Mesendoderm (in vitro differentiated cells): Measurements from ENCODE around the gene EPHA8. TPM values are rescaled to one million over a fixed set of nuclear protein-coding genes. Genes with fewer than 3 reads are reported as not detected.

Experiments
- DNase-seq: peaks from one replicate; pipeline ENCODE4 v3.0.0; 2013
- H2AK5ac ChIP-seq: 2 replicates; pipeline ENCODE4 v1.6.1; 2013; ENCODE audit warnings: low read length, inconsistent platforms
- H2BK120ac ChIP-seq: 2 replicates; pipeline ENCODE4 v1.6.1; 2013; ENCODE audit warnings: low read depth, mild to moderate bottlenecking, low read length, moderate library complexity, mixed read lengths
- H2BK15ac ChIP-seq: replicated peaks from 2 replicates; pipeline ENCODE4 v1.6.1; 2013; ENCODE audit warnings: low read depth, mild to moderate bottlenecking, moderate library complexity
- H2BK5ac ChIP-seq: 2 replicates; pipeline ENCODE4 v1.6.1; 2013; ENCODE audit warnings: low read length, inconsistent platforms
- H3K18ac ChIP-seq: 2 replicates; pipeline ENCODE4 v1.6.1; 2013; ENCODE audit warnings: mild to moderate bottlenecking, low read length, mixed read lengths
- H3K23ac ChIP-seq: one replicate; pipeline ENCODE4 v1.6.1; 2013; ENCODE audit warnings: low read length
- H3K27ac ChIP-seq: 2 replicates; pipeline ENCODE4 v1.5.1; 2013; ENCODE audit warnings: low read depth, mild to moderate bottlenecking, inconsistent platforms, low read length, moderate library complexity
- H3K27me3 ChIP-seq: 2 replicates; pipeline ENCODE4 v1.6.1; 2013; ENCODE audit warnings: low read length, control low read depth, mild to moderate bottlenecking, inconsistent platforms; ENCODE audit not compliant: insufficient read depth, poor library complexity
- H3K36me3 ChIP-seq: 2 replicates; pipeline ENCODE4 v1.6.1; 2013; ENCODE audit warnings: low read length, inconsistent platforms; ENCODE audit not compliant: control insufficient read depth, insufficient read depth
- H3K4ac ChIP-seq: one replicate; pipeline ENCODE4 v1.6.1; 2013; ENCODE audit warnings: low read depth, mild to moderate bottlenecking, low read length, moderate library complexity
- H3K4me1 ChIP-seq: 2 replicates; pipeline ENCODE4 v1.6.1; 2013; ENCODE audit warnings: low read depth, low read length, inconsistent platforms; ENCODE audit not compliant: control insufficient read depth
- H3K4me2 ChIP-seq: 2 replicates; pipeline ENCODE4 v1.6.1; 2013; ENCODE audit warnings: low read length
- H3K4me3 ChIP-seq: 2 replicates; pipeline ENCODE4 v1.5.1; 2013; ENCODE audit warnings: mild to moderate bottlenecking, low read length
- H3K56ac ChIP-seq: one replicate; pipeline ENCODE4 v1.6.1; 2013; ENCODE audit warnings: low read length
- H3K79me1 ChIP-seq: 2 replicates; pipeline ENCODE4 v1.6.1; 2013; ENCODE audit warnings: low read length, inconsistent platforms
- H3K79me2 ChIP-seq: 2 replicates; pipeline ENCODE4 v1.6.1; 2013; ENCODE audit warnings: mild to moderate bottlenecking, low read length; ENCODE audit not compliant: control insufficient read depth, insufficient read depth
- H3K9ac ChIP-seq: 2 replicates; pipeline ENCODE4 v1.6.1; 2013; ENCODE audit warnings: low read length, inconsistent platforms
- H4K5ac ChIP-seq: one replicate; pipeline ENCODE4 v1.6.1; 2013; ENCODE audit warnings: low read length
- H4K8ac ChIP-seq: one replicate; pipeline ENCODE4 v1.6.1; 2013; ENCODE audit warnings: low read depth, mild to moderate bottlenecking, control low read depth, low read length, moderate library complexity
- WGBS: extraction: QIAGEN DNeasy Blood & Tissue Kit; methylation state at CpG from one replicate; pipeline ENCODE4 v1.1.7; 2013; ENCODE audit warnings: low lambda C conversion rate, missing lambda C conversion rate; ENCODE audit not compliant: insufficient coverage; ENCODE audit errors: extremely low coverage; 5-methylcytosine and 5-hydroxymethylcytosine counted together
- small RNA-seq: library from polyadenylated mRNA; stranded (forward); fragments of <200 nt; extraction: miRNeasy Mini kit (QIAGEN cat#:217004); gene quantifications from one replicate; pipeline ENCODE3, GENCODE V24; 2013; ENCODE audit not compliant: insufficient read depth

EPHA8 gene

GRCh38 chr1:22650089-22650693 lies 86.9 kb downstream of the EPHA8 start:
- WGBS: no CpG with 5 or more reads among the region's 13 CpGs
- H3K27ac ChIP-seq: no peak overlapping the region
- H4K8ac ChIP-seq: no peak overlapping the region
- no peak overlapping the region for H3K9ac ChIP-seq
- no peak overlapping the region for H2BK5ac ChIP-seq
- no peak overlapping the region for H4K5ac ChIP-seq
- no peak overlapping the region for H2BK120ac ChIP-seq
- H3K56ac ChIP-seq: no peak overlapping the region
- H3K79me2 ChIP-seq: no peaks in the 10 kb centered on the region
- DNase-seq: no peak
- no peak overlapping the region for H2AK5ac ChIP-seq
- H3K4ac ChIP-seq: no peak overlapping the region
- H3K4me3 ChIP-seq: no peak overlapping the region
- H3K79me1 ChIP-seq: no peaks in the 10 kb centered on the region
- no peak overlapping the region for H3K4me2 ChIP-seq
- no peak overlapping the region for H2BK15ac ChIP-seq
- no peak overlapping the region for H3K18ac ChIP-seq
- no peaks in the 10 kb centered on the region for H3K27me3 ChIP-seq
- H3K4me1 ChIP-seq: no peaks in the 10 kb centered on the region
- no peak overlapping the region for H3K23ac ChIP-seq
- H3K36me3 ChIP-seq: no peaks in the 10 kb centered on the region

DNA sequence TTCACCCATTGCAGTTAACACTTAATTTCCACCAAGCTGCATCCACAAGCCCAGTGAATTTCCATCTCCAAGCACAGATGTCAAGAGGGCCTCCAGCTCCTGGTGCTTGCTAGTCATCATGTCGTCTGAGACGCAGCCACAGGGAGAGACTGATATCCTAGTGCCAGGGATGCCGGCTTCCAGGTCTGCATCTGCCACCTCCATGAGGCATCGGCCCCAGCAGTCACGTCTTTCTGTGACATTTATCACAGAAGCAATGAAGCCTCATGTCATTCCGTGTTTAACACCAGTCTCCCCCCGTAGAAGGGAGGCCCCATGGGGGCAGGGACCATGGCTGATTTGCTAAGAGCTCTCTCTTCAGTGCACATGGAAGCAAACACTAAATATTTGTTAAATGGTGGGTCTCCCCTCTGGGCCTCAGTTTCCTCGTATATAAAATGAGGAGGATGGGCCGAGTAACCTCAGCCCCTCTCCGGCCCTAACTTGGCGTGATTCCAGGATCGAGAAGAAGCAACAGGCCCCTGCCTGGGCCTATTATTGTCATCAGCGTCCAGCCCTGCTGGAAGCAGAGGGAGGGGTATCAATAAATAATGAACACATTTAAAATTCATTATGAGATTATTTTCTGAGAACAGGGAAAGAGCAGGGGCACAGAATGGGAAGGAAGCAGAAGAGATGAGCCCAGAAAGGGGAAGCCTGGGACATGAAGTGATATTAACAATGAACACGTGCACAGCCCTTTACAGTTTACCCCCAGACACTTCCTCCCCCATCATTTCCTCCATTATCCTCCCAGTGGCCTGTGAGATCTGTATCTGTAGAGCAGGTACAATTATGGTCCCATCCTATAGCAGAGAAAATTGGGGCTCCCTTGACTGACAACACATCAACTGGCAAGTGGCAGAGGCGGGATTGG lies 88.9 kb downstream of the EPHA8 start:
- Histone ChIP-seq H3K36me3 (no peaks in the 10 kb centered on the region), H3K4me2 (no peak overlapping the region), H3K18ac (no peak overlapping the region), H3K56ac (no peak overlapping the region), H2BK15ac (no peak overlapping the region), H4K8ac (no peak overlapping the region), H3K9ac (no peak overlapping the region), H3K4ac (no peak overlapping the region), H3K23ac (no peak overlapping the region), H3K27ac (no peak overlapping the region), H3K4me1 (no peaks in the 10 kb centered on the region), H3K79me1 (no peaks in the 10 kb centered on the region), H2BK120ac (no peak overlapping the region), H4K5ac (no peak overlapping the region), H2BK5ac (no peak overlapping the region), H3K4me3 (no peak overlapping the region), H3K79me2 (no peaks in the 10 kb centered on the region), H2AK5ac (no peak overlapping the region), H3K27me3 (no peaks in the 10 kb centered on the region)
- WGBS: no CpG with 5 or more reads among the region's 15 CpGs
- DNase-seq: no peak

- no peaks in the 10 kb centered on the region for H3K4me1 ChIP-seq
- no peak within 1 kb of the TSS for H2BK5ac ChIP-seq
- H3K27ac ChIP-seq: no peak within 1 kb of the TSS
- no peak within 1 kb of the TSS for H2AK5ac ChIP-seq
- no peaks in the 10 kb centered on the region for H3K79me2 ChIP-seq
- H3K27me3 ChIP-seq: no peaks in the 10 kb centered on the region
- H3K4me3 ChIP-seq: no peak within 1 kb of the TSS
- no peak within 1 kb of the TSS for H2BK120ac ChIP-seq
- DNase-seq: no peak
- H3K36me3 ChIP-seq: no peaks in the 10 kb centered on the region
- no peak within 1 kb of the TSS for H4K8ac ChIP-seq
- no peak within 1 kb of the TSS for H3K18ac ChIP-seq
- no CpG with 5 or more reads among the region's 13 CpGs for WGBS
- no peak within 1 kb of the TSS for H3K4ac ChIP-seq
- no peaks in the 10 kb centered on the region for H3K79me1 ChIP-seq
- no peak within 1 kb of the TSS for H3K56ac ChIP-seq
- no peak within 1 kb of the TSS for H3K4me2 ChIP-seq
- no peak within 1 kb of the TSS for H4K5ac ChIP-seq
- H2BK15ac ChIP-seq: no peak within 1 kb of the TSS
- H3K9ac ChIP-seq: no peak within 1 kb of the TSS
- H3K23ac ChIP-seq: no peak within 1 kb of the TSS
Observed at GRCh38 chr1:22652881-22653316, 89.6 kb downstream of the EPHA8 start, which contains the start of gene C1QB. TSS of gene C1QB (plus strand) at chr1:22653236. CDS start at chr1:22659463, 6,227 bp downstream.

Small RNA genes within 50 kb of the gene (small RNA-seq; reads per million reads assigned to genes)
- not detected for gene MIR6127
